Cardiac fibroblast (primary cell): ENCODE data around the gene RASGRP3.

Experiments
- DNase-seq, 2 donors: peaks; one replicate each; pipeline versions ENCODE4 v3.0.0 to v3.0.0-alpha.2; 2010; ENCODE audit warnings: low read depth in 2 of 2
- H3K4me3 ChIP-seq, 2 donors: replicated peaks in 1 of 2; 1 replicate in 1 of 2; 2 replicates in 1 of 2; pipeline ENCODE4 v1.5.1; 2011; ENCODE audit warnings: low read depth in 2 of 2, low read length in 2 of 2, mild to moderate bottlenecking in 2 of 2, moderate library complexity in 1 of 2
- CTCF ChIP-seq: IDR thresholded peaks from one replicate; pipeline ENCODE4 v1.5.1; 2011; ENCODE audit warnings: low read depth, mild to moderate bottlenecking, low read length, inconsistent platforms

The RASGRP3 gene

GRCh38 chr2:33529771-33530481 lies 53.5 kb downstream of the RASGRP3 start:
- DNase-seq = peak; percentile 83 to 91
- H3K4me3 ChIP-seq = no peak overlapping the region
- TF ChIP-seq CTCF = peak; percentile 8

GRCh38 chr2:33530690-33531548 lies 54.5 kb downstream of the RASGRP3 start:
- TF ChIP-seq CTCF = no peak
- no peak overlapping the region for H3K4me3 ChIP-seq
- DNase-seq = no peak

GRCh38 chr2:33531549-33532059 lies 55.2 kb downstream of the RASGRP3 start:
- TF ChIP-seq CTCF = no peak
- H3K4me3 ChIP-seq = no peak overlapping the region
- DNase-seq = peak; percentile 28 to 35

GRCh38 chr2:33532146-33532545 lies 55.7 kb downstream of the RASGRP3 start:
- no peak for TF ChIP-seq CTCF
- H3K4me3 ChIP-seq = no peak overlapping the region
- no peak for DNase-seq

DNA sequence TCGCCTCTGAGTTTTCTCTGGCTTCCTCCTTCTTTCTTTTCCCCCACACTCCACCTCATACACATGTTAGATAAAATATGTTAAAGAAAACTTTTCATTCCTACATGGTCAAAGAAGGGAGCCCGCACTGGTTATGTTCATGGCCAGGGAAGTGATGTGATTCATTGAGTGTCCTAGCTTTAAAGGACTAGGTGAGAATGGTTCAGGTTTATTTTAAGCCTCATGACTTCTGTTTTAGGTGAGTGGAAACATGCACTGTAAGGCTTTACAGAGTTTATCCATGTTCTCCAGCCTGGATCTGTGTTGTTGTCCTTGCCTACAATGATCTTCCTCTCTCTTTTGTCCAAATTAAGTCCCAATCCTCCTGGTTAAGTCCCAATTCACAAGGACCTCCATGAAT lies 56.5 kb downstream of the RASGRP3 start:
- no peak overlapping the region for H3K4me3 ChIP-seq
- DNase-seq = no peak
- no peak for TF ChIP-seq CTCF

GRCh38 chr2:33535421-33535820 lies 59.0 kb downstream of the RASGRP3 start:
- no peak for TF ChIP-seq CTCF
- DNase-seq = peak in 1 of 2 donors; percentile 8
- H3K4me3 ChIP-seq = no peak overlapping the region
